OCI-LY7 (cell line): ENCODE results near the gene RHOT2. TPM values are rescaled to one million over a fixed set of nuclear protein-coding genes. Genes with fewer than 3 reads are reported as not detected.

Experiments used
- BruUV-seq: library from RNA; stranded (reverse); fragments of 400-500 nt; replicated peaks from 2 replicates; lab custom pipeline; 2021; lab: Mats Ljungman, UMichigan
- CTCF ChIA-PET: fragments of 300-600 bp; sonication (Branson Sonifier 250); formaldehyde crosslinking; loops from one replicate; lab custom pipeline; 2022; ENCODE audit warnings: antibody characterized with exemption; ENCODE audit not compliant: unreplicated experiment; lab: Charles Lee
- POLR2A ChIA-PET: fragments of 300-600 bp; sonication (Branson Sonifier 250); formaldehyde crosslinking; loops from one replicate; lab custom pipeline; 2022; ENCODE audit warnings: antibody characterized with exemption; lab: Charles Lee
- DNase-seq: peaks from one replicate; pipeline ENCODE4 v3.0.0-alpha.2; 2015; ENCODE audit warnings: low spot score
- H2AFZ ChIP-seq: fragments of 200-600 bp; sonication (generic), shearing (Covaris generic); 2 replicates; pipeline ENCODE4 v1.6.1; 2014; ENCODE audit warnings: mild to moderate bottlenecking, antibody characterized with exemption, low read length, moderate library complexity
- H3K27ac ChIP-seq: fragments of 200-600 bp; sonication (generic); 2 replicates; pipeline ENCODE4 v1.5.1; 2014; ENCODE audit warnings: mixed run types, low read depth, mild to moderate bottlenecking, moderate library complexity, low read length, inconsistent platforms; ENCODE audit not compliant: poor library complexity, severe bottlenecking
- H3K36me3 ChIP-seq: fragments of 200-600 bp; sonication (generic); 2 replicates; pipeline ENCODE4 v1.6.1; 2014; ENCODE audit warnings: mild to moderate bottlenecking, antibody characterized with exemption, low read length, moderate library complexity, mixed read lengths; ENCODE audit not compliant: insufficient read depth
- H3K4me1 ChIP-seq: fragments of 200-600 bp; sonication (generic); 2 replicates; pipeline ENCODE4 v1.5.1; 2014; ENCODE audit warnings: mild to moderate bottlenecking, low read length; ENCODE audit not compliant: insufficient read depth, poor library complexity, severe bottlenecking
- H3K4me2 ChIP-seq: fragments of 200-600 bp; sonication (generic); 2 replicates; pipeline ENCODE4 v1.6.1; 2014; ENCODE audit warnings: mild to moderate bottlenecking, low read length
- H3K4me3 ChIP-seq: fragments of 200-600 bp; sonication (generic); 2 replicates; pipeline ENCODE4 v1.5.1; 2014; ENCODE audit warnings: mild to moderate bottlenecking, low read depth, low read length; ENCODE audit not compliant: poor library complexity, severe bottlenecking
- H3K79me2 ChIP-seq: fragments of 200-600 bp; sonication (generic); 2 replicates; pipeline ENCODE4 v1.6.1; 2016; ENCODE audit warnings: low read depth, mild to moderate bottlenecking, low read length, moderate library complexity, mixed read lengths; ENCODE audit not compliant: insufficient read depth
- H3K9me2 ChIP-seq: fragments of 200-600 bp; sonication (generic); 2 replicates; pipeline ENCODE4 v1.6.1; 2016; ENCODE audit warnings: mild to moderate bottlenecking, low read length, mixed read lengths; ENCODE audit not compliant: insufficient read depth
- H3K9me3 ChIP-seq: fragments of 200-600 bp; sonication (generic); 2 replicates; pipeline ENCODE4 v1.6.1; 2014; ENCODE audit warnings: mild to moderate bottlenecking, mixed run types, low read length, mixed read lengths
- H4K20me1 ChIP-seq: fragments of 200-600 bp; sonication (generic); 2 replicates; pipeline ENCODE4 v1.6.1; 2014; ENCODE audit warnings: mild to moderate bottlenecking, antibody characterized with exemption, low read length, moderate library complexity, mixed read lengths; ENCODE audit not compliant: insufficient read depth
- EZH2phosphoT487 ChIP-seq: fragments of 200-600 bp; sonication (generic); IDR thresholded peaks from 2 replicates; pipeline ENCODE4 v1.6.1; 2018; ENCODE audit warnings: low read depth, borderline replicate concordance, mild to moderate bottlenecking, mixed run types, antibody characterized with exemption, low read length, moderate library complexity, mixed read lengths
- intact Hi-C: fragments of 100-400 bp; cut with micrococcal nuclease; formaldehyde crosslinking; loops from one replicate; pipeline ENCODE4 v1.10.0; 2022; ENCODE audit not compliant: unreplicated experiment
- total RNA-seq, 2 experiments: library from RNA; depleted of rRNA in 1 of 2; stranded (reverse); fragments of >200 nt in 1 of 2; shearing (Covaris generic) in 1 of 2; gene quantifications; 2 replicates each; pipeline ENCODE4 v1.2.3, GENCODE V29; 2014 to 2022
- TF ChIP-seq, protein P1 (sequence below): fragments of 200-600 bp; sonication (generic); conservative IDR thresholded peaks from 2 replicates; pipeline ENCODE4 v1.5.1; 2014; ENCODE audit warnings: mild to moderate bottlenecking, antibody characterized with exemption, low read length, moderate library complexity, mixed read lengths

RHOT2 gene
- total RNA-seq, 2 experiments from 2014 or later = 133 to 136 TPM

DNA sequence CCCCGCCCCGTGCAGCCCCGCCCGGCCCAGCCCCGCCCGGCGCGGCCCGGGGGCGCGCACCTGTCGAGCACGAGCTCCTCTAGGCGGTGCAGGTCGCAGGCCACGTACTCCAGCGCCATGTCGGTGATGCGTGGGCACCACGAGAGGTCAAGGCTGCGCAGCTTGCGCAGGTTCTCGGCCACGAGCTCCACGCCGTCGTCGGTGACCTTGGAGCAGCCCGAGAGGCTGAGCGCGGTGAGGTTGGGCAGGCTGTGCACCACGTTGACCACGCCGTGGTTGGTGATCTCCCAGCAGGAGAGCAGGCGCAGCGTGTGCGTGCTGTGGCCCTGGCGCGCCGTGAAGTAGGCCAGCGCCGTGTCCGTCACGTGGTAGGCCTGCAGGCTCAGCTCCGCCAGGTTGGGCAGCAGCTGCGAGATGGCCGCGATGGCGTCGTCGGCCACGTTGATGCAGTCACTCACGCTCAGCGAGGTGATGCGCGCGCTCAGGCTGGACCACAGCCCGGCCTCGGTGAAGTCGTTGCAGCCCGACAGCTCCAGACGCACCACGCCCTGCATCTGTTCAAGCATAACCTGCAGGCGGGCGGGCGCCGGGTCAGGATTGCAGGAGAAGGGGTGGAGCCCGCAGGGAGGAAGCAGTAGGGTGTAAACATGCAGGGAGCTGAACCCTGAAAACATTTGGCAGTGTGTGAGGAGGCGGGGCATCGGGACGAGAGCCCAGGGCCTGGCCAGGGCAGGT is 27.6 kb downstream of the RHOT2 start:
- Histone ChIP-seq H3K4me1 (peaks cover 14% of the 10 kb centered on the region), H3K27ac (no peak overlapping the region)

GRCh38 chr16:698911-699671 is 31.2 kb downstream of the RHOT2 start:
- Histone ChIP-seq H3K4me1 (peaks cover 10% of the 10 kb centered on the region), H3K4me3 (no peak overlapping the region), H2AFZ (no peak overlapping the region), H3K9me2 (no peaks in the 10 kb centered on the region), H3K27ac (no peak overlapping the region), H3K4me2 (no peak overlapping the region), H3K9me3 (no peaks in the 10 kb centered on the region), H4K20me1 (no peaks in the 10 kb centered on the region), H3K36me3 (no peaks in the 10 kb centered on the region), H3K79me2 (no peaks in the 10 kb centered on the region)
- TF ChIP-seq, protein P1, sequence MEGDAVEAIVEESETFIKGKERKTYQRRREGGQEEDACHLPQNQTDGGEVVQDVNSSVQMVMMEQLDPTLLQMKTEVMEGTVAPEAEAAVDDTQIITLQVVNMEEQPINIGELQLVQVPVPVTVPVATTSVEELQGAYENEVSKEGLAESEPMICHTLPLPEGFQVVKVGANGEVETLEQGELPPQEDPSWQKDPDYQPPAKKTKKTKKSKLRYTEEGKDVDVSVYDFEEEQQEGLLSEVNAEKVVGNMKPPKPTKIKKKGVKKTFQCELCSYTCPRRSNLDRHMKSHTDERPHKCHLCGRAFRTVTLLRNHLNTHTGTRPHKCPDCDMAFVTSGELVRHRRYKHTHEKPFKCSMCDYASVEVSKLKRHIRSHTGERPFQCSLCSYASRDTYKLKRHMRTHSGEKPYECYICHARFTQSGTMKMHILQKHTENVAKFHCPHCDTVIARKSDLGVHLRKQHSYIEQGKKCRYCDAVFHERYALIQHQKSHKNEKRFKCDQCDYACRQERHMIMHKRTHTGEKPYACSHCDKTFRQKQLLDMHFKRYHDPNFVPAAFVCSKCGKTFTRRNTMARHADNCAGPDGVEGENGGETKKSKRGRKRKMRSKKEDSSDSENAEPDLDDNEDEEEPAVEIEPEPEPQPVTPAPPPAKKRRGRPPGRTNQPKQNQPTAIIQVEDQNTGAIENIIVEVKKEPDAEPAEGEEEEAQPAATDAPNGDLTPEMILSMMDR = no peak
- no peak for TF ChIP-seq EZH2phosphoT487
- ChIA-PET CTCF (no interaction called here), POLR2A (no interaction called here)
- BruUV-seq = no TSS peak
- intact Hi-C loops = no loop called here
- no peak for DNase-seq

More for the DNA sequence above, 27.6 kb downstream of the RHOT2 start:
- Histone ChIP-seq H3K9me3 (no peaks in the 10 kb centered on the region), H3K9me2 (no peaks in the 10 kb centered on the region), H4K20me1 (no peaks in the 10 kb centered on the region), H3K4me2 (peak overlapping the region; percentile 53; the same call in 1 of the 2 replicates), H3K79me2 (no peaks in the 10 kb centered on the region), H2AFZ (no peak overlapping the region), H3K4me3 (no peak overlapping the region), H3K36me3 (no peaks in the 10 kb centered on the region)
- TF ChIP-seq EZH2phosphoT487 = no peak
- TF ChIP-seq, protein P1 = no peak
- DNase-seq = no peak
- POLR2A ChIA-PET = no interaction called here
- intact Hi-C loops = no loop called here
- no TSS peak for BruUV-seq
- CTCF ChIA-PET = no interaction called here
